Measurements from ENCODE around the gene ALOXE3.

DNA sequence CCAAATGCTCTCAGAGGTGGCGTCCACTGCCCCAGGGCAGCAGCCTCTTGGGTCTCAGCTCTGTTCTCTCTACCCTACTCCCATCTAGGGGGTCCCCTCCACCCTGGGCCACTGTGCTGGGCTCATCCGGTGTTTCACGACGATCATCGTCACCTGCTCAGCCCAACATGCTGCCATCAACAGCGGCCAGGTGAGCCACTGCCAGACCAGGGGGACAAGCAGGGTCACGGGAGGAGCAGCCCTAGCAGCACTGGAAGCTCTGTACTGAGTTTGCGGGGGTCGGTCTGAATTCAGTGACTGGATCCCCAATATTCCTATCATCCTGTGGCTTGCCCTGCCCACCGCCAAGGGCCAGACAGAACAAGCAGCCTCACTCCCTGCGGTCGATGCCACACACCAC lies 46.8 kb downstream of the ALOXE3 start:
- TF ChIP-seq, protein P1, sequence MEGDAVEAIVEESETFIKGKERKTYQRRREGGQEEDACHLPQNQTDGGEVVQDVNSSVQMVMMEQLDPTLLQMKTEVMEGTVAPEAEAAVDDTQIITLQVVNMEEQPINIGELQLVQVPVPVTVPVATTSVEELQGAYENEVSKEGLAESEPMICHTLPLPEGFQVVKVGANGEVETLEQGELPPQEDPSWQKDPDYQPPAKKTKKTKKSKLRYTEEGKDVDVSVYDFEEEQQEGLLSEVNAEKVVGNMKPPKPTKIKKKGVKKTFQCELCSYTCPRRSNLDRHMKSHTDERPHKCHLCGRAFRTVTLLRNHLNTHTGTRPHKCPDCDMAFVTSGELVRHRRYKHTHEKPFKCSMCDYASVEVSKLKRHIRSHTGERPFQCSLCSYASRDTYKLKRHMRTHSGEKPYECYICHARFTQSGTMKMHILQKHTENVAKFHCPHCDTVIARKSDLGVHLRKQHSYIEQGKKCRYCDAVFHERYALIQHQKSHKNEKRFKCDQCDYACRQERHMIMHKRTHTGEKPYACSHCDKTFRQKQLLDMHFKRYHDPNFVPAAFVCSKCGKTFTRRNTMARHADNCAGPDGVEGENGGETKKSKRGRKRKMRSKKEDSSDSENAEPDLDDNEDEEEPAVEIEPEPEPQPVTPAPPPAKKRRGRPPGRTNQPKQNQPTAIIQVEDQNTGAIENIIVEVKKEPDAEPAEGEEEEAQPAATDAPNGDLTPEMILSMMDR (IDR thresholded peaks at IDR 0.05; ENCODE audit: borderline replicate concordance, extremely low read depth, low read length, poor library complexity, severe bottlenecking): no peak
- no peak for TF ChIP-seq EZH2 (IDR thresholded peaks at IDR 0.05; ENCODE audit: borderline replicate concordance, low read depth, low read length, severe bottlenecking)

Data from DND-41 (cell line).